ENCODE results near the gene MPEG1.

MPEG1 gene

GRCh38 chr11:59212744-59213631 lies at the start of gene MPEG1:
Gene MPEG1, minus strand, starts transcription at chr11:59212927. Its CDS starts 62 bp downstream, at chr11:59212865.
- Mint-ChIP-seq H3K4me3 (peak within 1 kb of the TSS; percentile 92 to 93), H3K27me3 (no peaks in the 10 kb centered on the region), H3K27ac (peak within 1 kb of the TSS; percentile 77), H3K9me3 (no peaks in the 10 kb centered on the region), H3K4me1 (peaks cover 53 to 94% of the 10 kb centered on the region in 2 donors), H3K36me3 (peaks cover 0 to 11% of the 10 kb centered on the region in 2 donors)
- ATAC-seq (replicated peaks) (peak; percentile 49 to 57), DNase-seq (peak; percentile 52)

- ATAC-seq (replicated peaks) (no peak), DNase-seq (no peak)
- no peak overlapping the region for H3K27ac Mint-ChIP-seq
- peaks cover 40 to 72% of the 10 kb centered on the region in 2 donors for H3K4me1 Mint-ChIP-seq
- no peak overlapping the region for H3K4me3 Mint-ChIP-seq
- no peaks in the 10 kb centered on the region for H3K36me3 Mint-ChIP-seq
- H3K9me3 Mint-ChIP-seq, result peaks cover 0 to 2% of the 10 kb centered on the region in 2 donors
- no peaks in the 10 kb centered on the region for H3K27me3 Mint-ChIP-seq
Observed at GRCh38 chr11:59262177-59262818, 49.6 kb upstream of the MPEG1 start.

- no peak overlapping the region for H3K4me3 Mint-ChIP-seq
- DNase-seq, result no peak
- H3K27ac Mint-ChIP-seq, result no peak overlapping the region
- no peak for ATAC-seq (replicated peaks)
- peaks cover 0 to 2% of the 10 kb centered on the region in 2 donors for H3K9me3 Mint-ChIP-seq
- H3K36me3 Mint-ChIP-seq, result no peaks in the 10 kb centered on the region
- H3K27me3 Mint-ChIP-seq, result no peaks in the 10 kb centered on the region
- H3K4me1 Mint-ChIP-seq, result peaks cover 35 to 70% of the 10 kb centered on the region in 2 donors
Observed at GRCh38 chr11:59261150-59261549, 48.4 kb upstream of the MPEG1 start.

- ATAC-seq (replicated peaks), result peak in 1 of 2 donors; percentile 51
- H3K27ac Mint-ChIP-seq, result no peak overlapping the region
- no peak for DNase-seq
- peaks cover 0 to 2% of the 10 kb centered on the region in 2 donors for H3K9me3 Mint-ChIP-seq
- no peaks in the 10 kb centered on the region for H3K36me3 Mint-ChIP-seq
- H3K4me3 Mint-ChIP-seq, result no peak overlapping the region
- H3K27me3 Mint-ChIP-seq, result no peaks in the 10 kb centered on the region
- H3K4me1 Mint-ChIP-seq, result peaks cover 31 to 65% of the 10 kb centered on the region in 2 donors
Observed at GRCh38 chr11:59259867-59260475, 47.2 kb upstream of the MPEG1 start.

GRCh38 chr11:59259047-59259446 lies 46.3 kb upstream of the MPEG1 start:
- Mint-ChIP-seq H3K36me3 (no peaks in the 10 kb centered on the region), H3K27ac (no peak overlapping the region), H3K27me3 (no peaks in the 10 kb centered on the region), H3K4me1 (peaks cover 39 to 65% of the 10 kb centered on the region in 2 donors), H3K9me3 (peaks cover 0 to 2% of the 10 kb centered on the region in 2 donors), H3K4me3 (no peak overlapping the region)
- no peak for DNase-seq
- ATAC-seq (replicated peaks), result peak; percentile 15 to 24

- no peak overlapping the region for H3K27ac Mint-ChIP-seq
- no peak overlapping the region for H3K4me3 Mint-ChIP-seq
- peaks cover 0 to 3% of the 10 kb centered on the region in 2 donors for H3K9me3 Mint-ChIP-seq
- ATAC-seq (replicated peaks) (no peak), DNase-seq (no peak)
- H3K27me3 Mint-ChIP-seq, result no peaks in the 10 kb centered on the region
- peaks cover 29 to 46% of the 10 kb centered on the region in 2 donors for H3K4me1 Mint-ChIP-seq
- no peaks in the 10 kb centered on the region for H3K36me3 Mint-ChIP-seq
Observed at GRCh38 chr11:59255281-59255680, 42.6 kb upstream of the MPEG1 start.

- H3K27me3 Mint-ChIP-seq, result no peaks in the 10 kb centered on the region
- H3K4me3 Mint-ChIP-seq, result no peak overlapping the region
- DNase-seq (no peak), ATAC-seq (replicated peaks) (no peak)
- H3K27ac Mint-ChIP-seq, result no peak overlapping the region
- H3K9me3 Mint-ChIP-seq, result peaks cover 0 to 2% of the 10 kb centered on the region in 2 donors
- H3K4me1 Mint-ChIP-seq, result peaks cover 23 to 36% of the 10 kb centered on the region in 2 donors
- no peaks in the 10 kb centered on the region for H3K36me3 Mint-ChIP-seq
Observed at GRCh38 chr11:59254286-59254685, 41.6 kb upstream of the MPEG1 start.

GRCh38 chr11:59253001-59253400 lies 40.3 kb upstream of the MPEG1 start:
- Mint-ChIP-seq H3K9me3 (peaks cover 0 to 3% of the 10 kb centered on the region in 2 donors), H3K27me3 (no peaks in the 10 kb centered on the region), H3K27ac (no peak overlapping the region), H3K4me3 (no peak overlapping the region), H3K4me1 (peaks cover 19 to 38% of the 10 kb centered on the region in 2 donors), H3K36me3 (no peaks in the 10 kb centered on the region)
- DNase-seq, result no peak
- no peak for ATAC-seq (replicated peaks)

- H3K27ac Mint-ChIP-seq, result no peak overlapping the region
- H3K27me3 Mint-ChIP-seq, result no peaks in the 10 kb centered on the region
- H3K4me3 Mint-ChIP-seq, result no peak overlapping the region
- no peak for ATAC-seq (replicated peaks)
- peaks cover 16 to 23% of the 10 kb centered on the region in 2 donors for H3K4me1 Mint-ChIP-seq
- no peaks in the 10 kb centered on the region for H3K36me3 Mint-ChIP-seq
- peaks cover 0 to 5% of the 10 kb centered on the region in 2 donors for H3K9me3 Mint-ChIP-seq
- no peak for DNase-seq
Observed at GRCh38 chr11:59249535-59249934, 36.8 kb upstream of the MPEG1 start.

GRCh38 chr11:59247531-59248227 lies 35.0 kb upstream of the MPEG1 start:
- Mint-ChIP-seq H3K36me3 (no peaks in the 10 kb centered on the region), H3K27ac (no peak overlapping the region), H3K4me3 (no peak overlapping the region), H3K4me1 (peaks cover 6 to 12% of the 10 kb centered on the region in 2 donors), H3K9me3 (peaks cover 0 to 5% of the 10 kb centered on the region in 2 donors), H3K27me3 (no peaks in the 10 kb centered on the region)
- ATAC-seq (replicated peaks), result no peak
- no peak for DNase-seq

- Mint-ChIP-seq H3K27me3 (no peaks in the 10 kb centered on the region), H3K4me1 (peaks cover 6 to 10% of the 10 kb centered on the region in 2 donors), H3K36me3 (peaks cover 2 to 4% of the 10 kb centered on the region in 2 donors), H3K27ac (no peak overlapping the region), H3K4me3 (no peak overlapping the region), H3K9me3 (peaks cover 4 to 9% of the 10 kb centered on the region in 2 donors)
- DNase-seq (no peak), ATAC-seq (replicated peaks) (no peak)
Observed at GRCh38 chr11:59243633-59244032, 30.9 kb upstream of the MPEG1 start.

- peaks cover 7 to 12% of the 10 kb centered on the region in 2 donors for H3K36me3 Mint-ChIP-seq
- H3K9me3 Mint-ChIP-seq, result peaks cover 14% of the 10 kb centered on the region in 2 donors
- no peak for DNase-seq
- H3K27me3 Mint-ChIP-seq, result no peaks in the 10 kb centered on the region
- no peak overlapping the region for H3K4me3 Mint-ChIP-seq
- no peak for ATAC-seq (replicated peaks)
- H3K4me1 Mint-ChIP-seq, result no peaks in the 10 kb centered on the region
- no peak overlapping the region for H3K27ac Mint-ChIP-seq
Observed at GRCh38 chr11:59240322-59240721, 27.6 kb upstream of the MPEG1 start.

- Mint-ChIP-seq H3K4me3 (no peak overlapping the region), H3K27ac (no peak overlapping the region), H3K27me3 (no peaks in the 10 kb centered on the region), H3K36me3 (peaks cover 4% of the 10 kb centered on the region in 2 donors), H3K9me3 (peaks cover 4% of the 10 kb centered on the region in 2 donors), H3K4me1 (peaks cover 28 to 40% of the 10 kb centered on the region in 2 donors)
- no peak for DNase-seq
- ATAC-seq (replicated peaks), result no peak
Observed at GRCh38 chr11:59226396-59226795, 13.7 kb upstream of the MPEG1 start.

- Mint-ChIP-seq H3K9me3 (no peaks in the 10 kb centered on the region), H3K36me3 (no peaks in the 10 kb centered on the region), H3K27ac (peak overlapping the region; percentile 76), H3K4me1 (peaks cover 35 to 53% of the 10 kb centered on the region in 2 donors), H3K27me3 (no peaks in the 10 kb centered on the region), H3K4me3 (peak overlapping the region in 1 of 2 donors; percentile 3)
- ATAC-seq (replicated peaks), result no peak
- DNase-seq, result no peak
Observed at GRCh38 chr11:59225017-59225416, 12.3 kb upstream of the MPEG1 start.
